Epithelial cell of esophagus (primary cell): ENCODE results near the gene DNAJC7.

ENCODE experiments used
- DNase-seq: peaks from one replicate; pipeline ENCODE4 v3.0.0; 2010; ENCODE audit warnings: low read depth
- H3K4me3 ChIP-seq: 2 replicates; pipeline ENCODE4 v1.5.1; 2011; ENCODE audit warnings: mild to moderate bottlenecking, low read length, control low read depth
- CTCF ChIP-seq: IDR thresholded peaks from 2 replicates; pipeline ENCODE4 v1.5.1; 2011; ENCODE audit warnings: low read depth, mild to moderate bottlenecking, low read length, control low read depth, inconsistent platforms; ENCODE audit not compliant: insufficient read depth; ENCODE audit errors: missing control alignments

The DNAJC7 gene

GRCh38 chr17:41962768-41963434 is 54.3 kb downstream of the DNAJC7 start:
- peak; percentile 65 for DNase-seq
- no peak overlapping the region for H3K4me3 ChIP-seq
- TF ChIP-seq CTCF = peak; percentile 92

GRCh38 chr17:41962111-41962510 is 55.1 kb downstream of the DNAJC7 start:
- DNase-seq = no peak
- TF ChIP-seq CTCF = no peak
- no peak overlapping the region for H3K4me3 ChIP-seq

GRCh38 chr17:41959336-41960095 is 57.7 kb downstream of the DNAJC7 start:
- peak; percentile 59 for DNase-seq
- peak; percentile 42 for TF ChIP-seq CTCF
- no peak overlapping the region for H3K4me3 ChIP-seq

GRCh38 chr17:41959030-41959335 is 58.3 kb downstream of the DNAJC7 start:
- no peak for DNase-seq
- H3K4me3 ChIP-seq = no peak overlapping the region
- TF ChIP-seq CTCF = no peak

GRCh38 chr17:41957869-41958439 is 59.3 kb downstream of the DNAJC7 start:
- H3K4me3 ChIP-seq = no peak overlapping the region
- no peak for DNase-seq
- TF ChIP-seq CTCF = no peak

- no peak overlapping the region for H3K4me3 ChIP-seq
- no peak for DNase-seq
- TF ChIP-seq CTCF = no peak
These were observed 60.0 kb downstream of the DNAJC7 start for GRCh38 chr17:41957031-41957868.
